H9 (cell line): ENCODE data around the gene NFATC1. TPM values are rescaled to one million over a fixed set of nuclear protein-coding genes. Genes with fewer than 3 reads are reported as not detected.

Experiments used
- DNase-seq: peaks from one replicate; pipeline ENCODE4 v3.0.0-alpha.2; 2017
- H2AFZ ChIP-seq: one replicate; pipeline ENCODE4 v1.6.1; 2013; ENCODE audit warnings: mild to moderate bottlenecking, low read length, control low read depth, moderate library complexity
- H2AK5ac ChIP-seq: 2 replicates; pipeline ENCODE4 v1.6.1; 2013; ENCODE audit warnings: low read length, control low read depth, mixed read lengths; ENCODE audit not compliant: insufficient read length
- H2BK120ac ChIP-seq: one replicate; pipeline ENCODE4 v1.6.1; 2013; ENCODE audit warnings: low read depth, mild to moderate bottlenecking, low read length, control low read depth, inconsistent platforms; ENCODE audit not compliant: poor library complexity, severe bottlenecking
- H2BK12ac ChIP-seq: 2 replicates; pipeline ENCODE4 v1.6.1; 2013; ENCODE audit warnings: low read length, control low read depth, mixed read lengths, low read depth; ENCODE audit not compliant: insufficient read length
- H2BK15ac ChIP-seq: 2 replicates; pipeline ENCODE4 v1.6.1; 2013; ENCODE audit warnings: low read depth, low read length, control low read depth
- H2BK20ac ChIP-seq: one replicate; pipeline ENCODE4 v1.6.1; 2013; ENCODE audit warnings: low read depth, mild to moderate bottlenecking, low read length, control low read depth, inconsistent platforms; ENCODE audit not compliant: poor library complexity, severe bottlenecking
- H2BK5ac ChIP-seq: 2 replicates; pipeline ENCODE4 v1.6.1; 2013; ENCODE audit warnings: low read length, control low read depth, mixed read lengths; ENCODE audit not compliant: insufficient read length
- H3K14ac ChIP-seq: 2 replicates; pipeline ENCODE4 v1.6.1; 2013; ENCODE audit warnings: low read length, control low read depth; ENCODE audit not compliant: insufficient read depth
- H3K18ac ChIP-seq: 2 replicates; pipeline ENCODE4 v1.6.1; 2013; ENCODE audit warnings: low read depth, mild to moderate bottlenecking, mixed read lengths, low read length, control low read depth; ENCODE audit not compliant: insufficient read length
- H3K23ac ChIP-seq: 2 replicates; pipeline ENCODE4 v1.6.1; 2013; ENCODE audit warnings: low read length, control low read depth, mixed read lengths, low read depth; ENCODE audit not compliant: insufficient read length
- H3K23me2 ChIP-seq: 2 replicates; pipeline ENCODE4 v1.6.1; 2013; ENCODE audit warnings: low read depth, mild to moderate bottlenecking, mixed read lengths, low read length, control low read depth; ENCODE audit not compliant: insufficient read length, poor library complexity, severe bottlenecking
- H3K27ac ChIP-seq: 2 replicates; pipeline ENCODE4 v1.5.1; 2013; ENCODE audit warnings: low read length, control low read depth, mixed read lengths, low read depth; ENCODE audit not compliant: insufficient read length
- H3K27me3 ChIP-seq: 2 replicates; pipeline ENCODE4 v1.6.1; 2013; ENCODE audit warnings: low read length, control low read depth, inconsistent platforms; ENCODE audit not compliant: insufficient read depth
- H3K4ac ChIP-seq: 2 replicates; pipeline ENCODE4 v1.6.1; 2013; ENCODE audit warnings: low read depth, mild to moderate bottlenecking, control low read depth, inconsistent platforms, low read length, moderate library complexity
- H3K4me1 ChIP-seq: 2 replicates; pipeline ENCODE4 v1.6.1; 2013; ENCODE audit warnings: low read length, control low read depth, inconsistent platforms; ENCODE audit not compliant: insufficient read depth
- H3K4me2 ChIP-seq: 2 replicates; pipeline ENCODE4 v1.6.1; 2013; ENCODE audit warnings: low read length, control low read depth, mixed read lengths; ENCODE audit not compliant: insufficient read length, insufficient read depth
- H3K56ac ChIP-seq: 2 replicates; pipeline ENCODE4 v1.6.1; 2013; ENCODE audit warnings: low read depth, mild to moderate bottlenecking, mixed read lengths, low read length, control low read depth; ENCODE audit not compliant: insufficient read length
- H3K79me1 ChIP-seq: 2 replicates; pipeline ENCODE4 v1.6.1; 2013; ENCODE audit warnings: low read depth, mild to moderate bottlenecking, moderate library complexity, low read length, control low read depth, inconsistent platforms; ENCODE audit not compliant: insufficient read depth, poor library complexity, severe bottlenecking
- H3K79me2 ChIP-seq: 2 replicates; pipeline ENCODE4 v1.6.1; 2013; ENCODE audit warnings: low read length, control low read depth, inconsistent platforms; ENCODE audit not compliant: insufficient read depth
- H3K9ac ChIP-seq: 2 replicates; pipeline ENCODE4 v1.6.1; 2013; ENCODE audit warnings: low read length, control low read depth, mixed read lengths; ENCODE audit not compliant: insufficient read length; ENCODE audit errors: extremely low read depth
- H3K9me3 ChIP-seq: one replicate; pipeline ENCODE4 v1.6.1; 2013; ENCODE audit warnings: low read depth, low read length, inconsistent platforms; ENCODE audit not compliant: control insufficient read depth
- H3T11ph ChIP-seq: one replicate; pipeline ENCODE4 v1.6.1; 2013; ENCODE audit warnings: mild to moderate bottlenecking, low read length, control low read depth, inconsistent platforms
- H4K20me1 ChIP-seq: one replicate; pipeline ENCODE4 v1.6.1; 2013; ENCODE audit not compliant: control insufficient read depth, insufficient read length, insufficient read depth
- H4K5ac ChIP-seq: 2 replicates; pipeline ENCODE4 v1.6.1; 2013; ENCODE audit warnings: low read depth, mild to moderate bottlenecking, mixed read lengths, low read length, control low read depth; ENCODE audit not compliant: insufficient read length
- H4K8ac ChIP-seq: replicated peaks from 2 replicates; pipeline ENCODE4 v1.6.1; 2013; ENCODE audit warnings: low read length, control low read depth, mixed read lengths, low read depth; ENCODE audit not compliant: insufficient read length
- H4K91ac ChIP-seq: 2 replicates; pipeline ENCODE4 v1.6.1; 2013; ENCODE audit warnings: low read depth, mild to moderate bottlenecking, moderate library complexity, mixed read lengths, low read length, control low read depth; ENCODE audit not compliant: insufficient read length
- H3K27ac Mint-ChIP-seq, 3 experiments: 2 replicates in 2 of 3; 3 replicates in 1 of 3; pipeline ENCODE4 v1.8.0; 2020 to 2021; ENCODE audit warnings: mixed read lengths in 3 of 3, mild to moderate bottlenecking in 1 of 3, moderate library complexity in 1 of 3
- H3K27me3 Mint-ChIP-seq: 2 replicates; pipeline ENCODE4 v1.8.0; 2021; ENCODE audit warnings: low read depth, mild to moderate bottlenecking, moderate library complexity, mixed read lengths
- H3K36me3 Mint-ChIP-seq, 3 experiments: 2 replicates in 2 of 3; 3 replicates in 1 of 3; pipeline ENCODE4 v1.8.0; 2020 to 2021; ENCODE audit warnings: low read depth in 3 of 3, mixed read lengths in 3 of 3; ENCODE audit not compliant: insufficient read depth in 1 of 3
- H3K4me1 Mint-ChIP-seq, 2 experiments: 2 replicates each; pipeline ENCODE4 v1.8.0; 2020; ENCODE audit warnings: mixed read lengths in 2 of 2
- H3K4me3 Mint-ChIP-seq, 2 experiments: 2 replicates in 1 of 2; 3 replicates in 1 of 2; pipeline ENCODE4 v1.8.0; 2020 to 2021; ENCODE audit warnings: mild to moderate bottlenecking in 2 of 2, mixed read lengths in 2 of 2, moderate library complexity in 1 of 2
- H3K9me3 Mint-ChIP-seq, 2 experiments: 2 replicates in 1 of 2; 3 replicates in 1 of 2; pipeline ENCODE4 v1.8.0; 2020; ENCODE audit warnings: mild to moderate bottlenecking in 2 of 2, mixed read lengths in 2 of 2, moderate library complexity in 1 of 2
- WGBS: extraction: QIAGEN DNeasy Blood & Tissue Kit; methylation state at CpG from one replicate; pipeline ENCODE4 v1.1.7; 2013; ENCODE audit warnings: missing lambda C conversion rate, low lambda C conversion rate, mixed read lengths; ENCODE audit not compliant: insufficient read length; ENCODE audit errors: extremely low coverage; 5-methylcytosine and 5-hydroxymethylcytosine counted together
- total RNA-seq: library from RNA; stranded (reverse); gene quantifications from 2 replicates; pipeline ENCODE4 v1.2.1, GENCODE V29; 2021
- TF ChIP-seq, protein P1 (sequence below): fragments of 200-600 bp; sonication (generic); conservative IDR thresholded peaks from 3 replicates; pipeline ENCODE4 v1.8.0; 2021; ENCODE audit warnings: antibody characterized with exemption, mild to moderate bottlenecking

NFATC1 gene
- total RNA-seq, 1 experiment from 2014 or later = 5.5 TPM

DNA sequence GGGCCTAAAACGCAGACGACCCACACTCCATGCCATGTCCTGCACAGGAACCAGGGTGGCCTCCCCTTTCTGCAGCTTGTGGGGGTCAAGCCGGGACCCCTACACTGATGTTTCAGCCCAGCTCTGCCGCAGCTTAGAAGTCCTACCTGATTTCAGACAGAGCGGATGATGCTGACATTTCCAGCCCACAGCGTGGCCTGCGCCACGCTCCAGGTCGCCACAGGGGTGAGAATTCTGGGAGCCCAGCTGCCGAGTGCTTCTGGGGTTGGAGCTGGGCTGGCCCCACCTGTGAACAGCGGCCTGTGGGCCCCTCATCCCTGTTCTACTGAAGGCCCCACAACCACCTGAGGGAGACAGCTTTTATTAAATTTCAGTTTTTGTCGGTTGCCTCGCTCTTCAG lies 77.2 kb downstream of the NFATC1 start:
- no peak overlapping the region for H2BK20ac ChIP-seq
- no peak overlapping the region for H3K4me2 ChIP-seq
- H3K14ac ChIP-seq = no peak overlapping the region
- H2BK120ac ChIP-seq = no peak overlapping the region
- WGBS = no CpG with 5 or more reads among the region's 13 CpGs
- H2BK15ac ChIP-seq = no peak overlapping the region
- H3K4me1 Mint-ChIP-seq = peaks cover 5 to 6% of the 10 kb centered on the region in 2 experiments; a peak in 3 of 4 replicates
- H2BK5ac ChIP-seq = no peak overlapping the region
- peaks cover 0 to 2% (median 0%) of the 10 kb centered on the region in 3 experiments; a peak in 1 of 7 replicates for H3K36me3 Mint-ChIP-seq
- TF ChIP-seq, protein P1, sequence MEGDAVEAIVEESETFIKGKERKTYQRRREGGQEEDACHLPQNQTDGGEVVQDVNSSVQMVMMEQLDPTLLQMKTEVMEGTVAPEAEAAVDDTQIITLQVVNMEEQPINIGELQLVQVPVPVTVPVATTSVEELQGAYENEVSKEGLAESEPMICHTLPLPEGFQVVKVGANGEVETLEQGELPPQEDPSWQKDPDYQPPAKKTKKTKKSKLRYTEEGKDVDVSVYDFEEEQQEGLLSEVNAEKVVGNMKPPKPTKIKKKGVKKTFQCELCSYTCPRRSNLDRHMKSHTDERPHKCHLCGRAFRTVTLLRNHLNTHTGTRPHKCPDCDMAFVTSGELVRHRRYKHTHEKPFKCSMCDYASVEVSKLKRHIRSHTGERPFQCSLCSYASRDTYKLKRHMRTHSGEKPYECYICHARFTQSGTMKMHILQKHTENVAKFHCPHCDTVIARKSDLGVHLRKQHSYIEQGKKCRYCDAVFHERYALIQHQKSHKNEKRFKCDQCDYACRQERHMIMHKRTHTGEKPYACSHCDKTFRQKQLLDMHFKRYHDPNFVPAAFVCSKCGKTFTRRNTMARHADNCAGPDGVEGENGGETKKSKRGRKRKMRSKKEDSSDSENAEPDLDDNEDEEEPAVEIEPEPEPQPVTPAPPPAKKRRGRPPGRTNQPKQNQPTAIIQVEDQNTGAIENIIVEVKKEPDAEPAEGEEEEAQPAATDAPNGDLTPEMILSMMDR = no peak
- no peak for DNase-seq
- no peaks in the 10 kb centered on the region for H4K20me1 ChIP-seq
- no peaks in the 10 kb centered on the region for H3K79me1 ChIP-seq
- no peak overlapping the region for H3K4me3 Mint-ChIP-seq
- H2BK12ac ChIP-seq = no peak overlapping the region
- no peak overlapping the region for H3T11ph ChIP-seq
- no peak overlapping the region for H2AFZ ChIP-seq
- no peak overlapping the region for H4K91ac ChIP-seq
- no peak overlapping the region for H3K23ac ChIP-seq
- H3K9me3 Mint-ChIP-seq = no peaks in the 10 kb centered on the region
- H3K56ac ChIP-seq = no peak overlapping the region
- H2AK5ac ChIP-seq = no peak overlapping the region
- H3K27ac ChIP-seq = no peak overlapping the region
- H4K5ac ChIP-seq = no peak overlapping the region
- H3K9me3 ChIP-seq = no peaks in the 10 kb centered on the region
- H3K27me3 ChIP-seq = no peaks in the 10 kb centered on the region
- no peak overlapping the region for H3K18ac ChIP-seq
- H4K8ac ChIP-seq = no peak overlapping the region
- no peaks in the 10 kb centered on the region for H3K4me1 ChIP-seq
- H3K79me2 ChIP-seq = no peaks in the 10 kb centered on the region
- H3K27ac Mint-ChIP-seq = no peak overlapping the region
- H3K4ac ChIP-seq = no peak overlapping the region
- no peaks in the 10 kb centered on the region for H3K23me2 ChIP-seq
- no peak overlapping the region for H3K9ac ChIP-seq
- H3K27me3 Mint-ChIP-seq = no peaks in the 10 kb centered on the region
